Stimulated activated CD4-positive, alpha-beta T cell treated with anti-CD3 and anti-CD28 coated beads, Interleukin-12 subunit alpha, Interleukin-12 subunit beta, amount 100 ng/mL, for 24 hours (primary cell): ENCODE measurements around the gene COBL.

Source experiments
- DNase-seq, 2 experiments: peaks; one replicate each; pipeline ENCODE4 v3.0.0-alpha.2; 2020; ENCODE audit warnings: low read depth in 2 of 2

The COBL gene

GRCh38 chr7:51021906-51022570 is 294.6 kb downstream of the COBL start:
- no peak for DNase-seq

- DNase-seq = no peak
Observed at GRCh38 chr7:51020944-51021343, 295.7 kb downstream of the COBL start.

DNA sequence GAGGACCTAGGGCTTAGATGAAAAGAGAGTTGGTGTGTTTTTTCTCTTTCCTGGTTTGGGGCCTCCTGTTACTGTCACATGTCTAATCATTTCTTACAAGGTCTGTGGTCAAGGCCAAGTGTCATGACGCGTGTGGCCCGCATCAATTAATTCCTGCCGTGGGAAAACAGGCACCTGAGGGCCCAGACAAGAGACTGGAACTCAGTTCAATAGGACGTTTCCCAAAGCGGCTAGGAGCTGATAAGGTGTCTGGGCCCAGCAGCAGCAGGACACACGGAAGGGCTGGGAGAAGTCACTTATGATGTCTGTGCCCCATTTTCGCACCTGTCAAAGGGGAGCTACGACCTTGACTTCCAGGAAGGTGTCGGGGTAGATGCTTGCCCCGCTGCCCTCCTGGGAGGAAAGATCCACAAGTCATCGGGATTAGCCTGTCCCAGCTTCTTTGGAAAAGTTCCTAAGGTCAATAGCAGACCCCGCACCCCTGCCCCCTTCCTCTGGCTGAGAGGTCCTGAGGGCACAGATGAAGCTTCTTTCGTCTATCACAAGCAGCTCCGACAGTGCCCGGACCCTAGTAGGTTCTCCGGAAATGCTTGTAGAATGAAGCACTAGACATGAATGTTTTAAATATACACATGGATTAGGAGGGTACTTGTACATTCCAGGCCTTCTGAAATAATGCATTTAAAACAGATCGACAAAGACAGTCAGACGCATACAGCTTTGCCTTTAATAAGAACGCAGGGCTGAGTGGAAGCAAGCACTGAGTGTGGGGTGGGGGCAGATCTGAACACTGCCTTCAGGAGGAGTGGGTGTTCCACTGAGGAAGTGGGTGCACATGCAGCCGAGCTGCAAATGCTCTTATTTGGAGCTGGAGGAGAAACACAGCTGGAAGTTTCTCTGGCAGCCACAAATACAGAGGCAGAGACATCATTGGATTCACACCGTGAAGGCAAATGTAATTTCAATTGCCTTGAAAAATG is 296.4 kb downstream of the COBL start:
- no peak for DNase-seq

DNA sequence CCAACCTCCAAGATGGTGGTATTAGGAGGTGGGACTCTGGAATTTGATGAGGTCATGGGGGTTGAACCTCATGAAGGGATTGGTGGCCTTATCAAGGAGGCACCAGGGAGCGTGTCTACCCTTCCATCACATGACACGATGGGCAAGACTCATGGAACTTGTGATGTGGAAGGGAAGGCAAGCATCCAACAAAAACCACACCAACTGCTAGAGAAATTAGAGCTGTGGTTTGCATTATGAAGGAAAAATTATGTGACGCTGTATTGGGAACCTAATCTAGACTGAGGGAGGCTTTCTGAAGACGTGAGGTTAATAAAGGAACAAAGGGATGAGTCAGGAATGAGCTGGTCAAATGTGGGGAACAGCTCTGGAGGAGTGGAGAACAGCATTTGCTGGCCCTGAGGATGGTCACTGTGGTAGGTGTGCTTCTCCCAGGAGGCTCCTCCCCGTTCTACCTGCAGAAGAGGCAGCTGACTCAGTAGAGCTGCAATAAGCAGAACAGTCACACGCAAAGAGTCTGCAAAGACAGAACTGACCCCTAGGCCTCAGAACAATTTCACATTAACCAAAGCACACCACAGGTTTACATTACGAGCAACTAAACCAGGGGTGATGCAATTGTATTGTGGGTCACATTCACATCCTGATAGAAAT is 297.3 kb downstream of the COBL start:
- no peak for DNase-seq

DNA sequence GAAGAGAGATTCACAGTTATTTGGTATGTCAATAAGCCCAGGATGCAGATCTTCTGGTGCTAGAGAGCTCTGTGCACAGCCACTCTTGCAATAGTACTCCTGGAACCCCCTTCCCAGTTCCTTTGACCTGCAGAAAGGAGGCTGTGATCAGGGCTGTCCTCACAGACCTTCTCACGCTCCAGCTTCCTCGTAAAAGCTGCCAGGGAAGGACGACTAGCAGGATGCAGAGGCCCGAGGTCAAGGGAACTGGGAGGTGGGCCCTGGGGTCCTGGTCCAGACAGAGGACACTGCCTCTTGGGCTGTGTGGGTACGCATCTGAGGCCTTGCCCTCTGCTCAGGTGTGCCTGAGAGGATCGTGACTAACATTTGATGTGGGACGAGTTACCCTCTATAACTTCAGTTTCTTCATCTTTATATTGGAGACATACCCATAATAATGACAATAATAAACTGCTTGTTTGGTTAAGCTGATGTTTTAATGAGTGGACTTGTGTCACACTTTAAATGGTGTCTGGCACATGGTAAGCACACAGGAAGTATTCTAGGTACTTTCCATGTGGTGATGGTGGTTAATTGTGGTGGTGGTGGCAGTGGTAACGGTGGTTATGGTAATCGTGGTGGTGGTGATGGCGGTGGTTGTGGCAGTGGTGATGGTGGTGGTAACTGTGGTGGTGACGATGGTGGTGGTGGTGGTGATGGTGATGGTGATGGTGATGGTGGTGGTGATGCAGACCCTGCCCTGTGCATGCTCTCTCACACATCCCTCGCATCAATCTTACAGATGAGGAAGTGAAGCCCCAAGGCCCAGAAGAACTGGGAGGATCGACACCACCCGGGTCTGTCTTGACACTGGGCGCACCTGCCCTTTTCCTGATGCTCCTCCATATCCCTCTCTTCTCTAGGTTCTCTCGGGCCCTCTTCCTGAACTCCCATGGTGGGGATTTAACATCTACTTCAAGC is 298.8 kb downstream of the COBL start:
- no peak for DNase-seq

DNA sequence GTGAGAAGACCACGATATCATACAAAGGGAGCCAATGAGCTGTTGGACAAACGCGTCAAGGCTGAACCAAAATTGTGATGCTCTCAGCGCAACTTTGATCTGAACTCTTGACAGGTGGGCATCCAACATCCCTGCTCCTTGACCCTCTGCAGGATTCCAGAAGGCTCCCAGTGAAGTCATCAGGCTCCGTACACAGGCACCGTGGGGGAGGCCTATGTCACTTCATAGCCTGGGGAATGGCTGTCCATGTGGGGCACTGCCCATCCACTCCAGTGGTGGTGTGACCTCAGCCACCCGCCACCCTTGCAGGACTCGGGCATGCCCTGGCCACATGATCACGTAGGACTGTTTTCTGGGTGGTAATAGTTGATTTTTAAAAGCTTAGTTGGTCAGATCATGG is 300.1 kb downstream of the COBL start:
- DNase-seq = no peak

- DNase-seq = no peak
Observed at GRCh38 chr7:51015581-51015980, 301.0 kb downstream of the COBL start.

GRCh38 chr7:51014811-51015210 is 301.8 kb downstream of the COBL start:
- no peak for DNase-seq

DNA sequence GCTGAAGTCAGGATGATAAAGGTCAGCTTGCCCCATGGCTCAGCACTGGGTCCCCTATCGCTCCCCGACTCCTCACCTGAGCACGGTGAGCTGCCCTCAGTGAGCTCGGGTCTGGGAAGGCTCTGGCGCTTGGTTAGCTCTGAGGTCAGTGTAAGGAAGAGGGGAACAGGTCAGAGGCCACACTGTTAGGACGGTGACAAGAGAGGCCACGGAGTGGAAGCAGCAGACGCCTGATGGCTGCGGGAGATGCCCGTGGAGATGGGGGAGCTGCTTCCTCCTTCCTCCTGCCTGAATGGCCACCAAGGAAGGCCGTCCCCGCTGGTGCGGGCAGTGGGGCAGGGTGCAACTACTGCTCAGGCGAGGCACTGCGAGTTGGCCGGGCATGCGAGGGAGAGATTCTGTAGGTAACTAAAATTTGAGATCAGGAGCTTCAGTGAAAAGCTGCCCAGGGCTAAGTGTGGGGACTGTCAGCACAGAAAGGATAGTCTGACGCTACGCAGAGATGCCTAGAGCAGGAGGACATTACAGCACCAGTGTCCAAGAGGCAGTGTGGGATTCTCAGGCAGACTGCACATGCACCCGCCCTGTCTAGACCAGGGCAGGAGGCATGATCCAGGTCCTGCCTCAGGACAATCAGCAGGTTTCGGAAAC is 302.6 kb downstream of the COBL start:
- DNase-seq = no peak

DNA sequence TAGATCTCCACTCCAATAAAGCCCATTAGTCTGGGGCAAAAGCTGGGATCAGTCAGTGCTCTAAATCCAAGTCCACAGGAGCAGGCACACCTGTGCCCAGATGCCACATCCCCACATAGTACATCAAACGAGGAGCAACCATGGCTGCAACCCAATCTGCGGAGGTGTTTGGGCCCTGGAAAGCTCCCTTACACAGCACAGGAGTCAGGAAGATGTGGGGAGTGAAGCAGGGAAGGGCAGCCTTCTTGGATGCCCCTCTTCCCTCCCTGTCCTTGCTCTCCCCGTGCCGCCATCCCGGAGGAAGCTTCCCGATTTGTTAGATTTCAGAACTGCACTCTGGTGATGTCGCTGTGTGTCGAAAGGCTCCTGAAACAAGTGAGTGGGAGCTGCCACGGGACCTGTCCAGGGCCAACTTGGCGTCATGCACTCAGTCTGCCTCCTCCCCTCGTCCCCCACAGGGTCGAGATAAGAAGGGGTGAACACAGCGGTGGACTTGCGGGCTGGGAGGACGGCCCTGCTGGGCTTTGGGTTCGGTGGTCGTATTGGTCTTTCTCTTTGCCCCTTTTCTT is 303.3 kb downstream of the COBL start:
- DNase-seq = no peak

DNA sequence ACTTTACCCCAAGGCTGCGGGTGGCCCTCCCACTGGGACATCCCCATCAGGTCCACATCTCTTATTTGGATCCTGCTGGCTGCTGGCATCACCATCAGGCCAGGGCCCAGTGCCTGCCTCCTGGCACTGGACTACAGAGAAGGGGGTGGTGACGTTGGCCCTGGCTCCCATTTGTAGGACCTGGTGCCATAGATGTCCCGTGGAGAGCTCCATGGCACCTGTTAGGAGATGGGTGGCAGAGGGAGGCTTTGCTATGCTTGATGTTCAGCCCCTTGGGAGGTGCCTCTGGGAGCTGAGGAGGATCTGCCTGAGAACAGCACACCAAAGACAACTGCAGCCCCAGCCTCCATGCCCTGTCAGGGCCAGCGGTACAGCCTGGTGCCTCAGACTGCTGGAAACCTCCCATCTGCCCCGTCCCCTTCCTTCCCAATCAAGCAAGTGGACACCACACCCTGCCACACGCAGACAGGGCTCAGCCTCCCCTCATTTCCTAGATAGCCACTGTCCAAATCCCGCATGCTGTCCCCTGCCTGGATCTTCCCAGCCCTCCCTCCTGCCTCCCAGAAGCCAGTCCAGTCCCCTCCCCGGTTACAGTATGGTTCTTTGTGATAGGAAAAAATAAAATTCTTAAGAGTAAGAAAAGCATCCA is 303.9 kb downstream of the COBL start:
- DNase-seq = no peak

- DNase-seq = no peak
Observed at GRCh38 chr7:51011710-51012350, 304.8 kb downstream of the COBL start.

GRCh38 chr7:51010534-51010933 is 306.1 kb downstream of the COBL start:
- no peak for DNase-seq

- no peak for DNase-seq
Observed at GRCh38 chr7:51009716-51010496, 306.7 kb downstream of the COBL start.

DNA sequence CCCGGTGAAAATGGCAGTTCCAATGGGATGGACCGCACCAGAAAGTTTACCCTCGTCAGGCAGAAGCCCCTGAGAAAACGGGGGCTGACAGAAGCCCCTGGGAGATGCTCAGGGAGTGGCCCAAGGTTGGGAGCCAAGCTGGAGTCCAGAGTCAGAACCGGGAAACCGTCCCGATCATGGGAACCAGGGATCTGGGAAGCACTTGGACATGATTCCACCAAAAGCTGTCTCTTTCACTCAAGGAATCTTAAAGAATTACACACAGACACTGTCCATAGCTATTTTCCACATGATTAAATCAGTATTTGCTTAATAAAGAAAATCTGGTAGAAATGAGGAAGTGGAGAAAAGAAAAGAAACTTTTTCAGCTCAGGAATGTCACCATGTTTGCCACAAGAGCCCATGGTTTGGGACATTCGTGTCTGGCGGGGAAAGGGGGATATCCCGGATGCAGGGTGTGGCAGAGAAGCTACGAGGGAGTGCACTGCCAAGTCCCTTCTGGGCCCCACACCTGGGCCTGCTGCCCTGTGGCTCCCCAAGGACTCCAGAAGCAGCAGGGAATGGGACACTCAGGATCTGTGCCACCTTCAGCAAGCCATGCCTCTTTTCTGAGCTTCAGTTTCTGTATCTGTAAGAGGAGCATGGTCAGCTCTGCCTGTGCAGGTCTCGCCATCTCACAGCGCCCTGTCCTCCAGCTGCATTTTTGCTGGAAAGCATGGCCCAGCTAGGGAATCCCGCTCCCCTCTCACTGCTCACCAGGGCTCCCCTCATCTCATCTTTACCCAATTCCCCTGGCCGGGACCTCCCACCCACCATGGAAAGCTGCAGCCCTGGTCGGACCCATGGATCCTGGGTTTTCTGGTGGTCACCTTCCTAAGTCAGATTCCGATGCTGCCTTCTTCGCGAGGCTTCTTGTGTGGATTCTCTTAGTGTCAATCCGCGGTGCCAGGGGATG is 308.8 kb downstream of the COBL start:
- DNase-seq = no peak

DNA sequence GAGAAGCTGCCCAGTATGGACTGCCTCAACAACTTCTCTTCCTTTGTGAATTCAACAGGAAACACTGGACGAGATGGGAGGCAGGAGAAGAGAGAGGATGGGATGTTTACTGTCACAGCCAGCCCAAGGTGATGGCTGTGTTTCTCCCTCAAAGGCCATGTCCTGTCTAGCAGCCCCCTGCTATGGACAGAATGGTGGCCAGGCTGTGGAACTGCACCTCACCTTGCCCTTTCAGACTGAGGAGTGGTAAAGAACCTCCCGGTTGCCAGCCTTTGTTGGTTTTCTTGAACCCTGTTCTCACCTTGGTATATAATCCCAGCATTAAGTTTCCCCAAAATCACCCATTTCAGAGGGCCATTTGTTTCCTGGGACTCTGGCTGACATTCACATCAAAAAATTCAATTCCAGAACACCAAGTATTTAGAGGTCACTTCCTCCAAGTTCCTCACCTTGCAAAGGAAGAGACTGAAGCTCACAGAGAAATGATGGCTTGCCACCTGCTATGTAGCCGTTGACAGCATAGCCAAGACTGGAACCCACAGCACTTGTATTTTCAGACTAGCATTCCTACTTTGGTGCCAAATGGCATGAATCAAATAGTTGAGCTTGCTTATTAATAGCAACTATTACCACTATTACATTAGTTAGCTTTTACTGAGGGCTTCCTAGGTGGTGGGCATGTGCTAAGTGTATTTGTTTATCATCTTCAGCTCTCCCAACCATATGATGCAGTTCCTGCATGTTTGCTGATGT is 309.9 kb downstream of the COBL start:
- DNase-seq = no peak

GRCh38 chr7:51005074-51005473 is 311.5 kb downstream of the COBL start:
- no peak for DNase-seq
